Mesothelial cell of epicardium (in vitro differentiated cells): Measurements from ENCODE around the gene SART1. TPM values are rescaled to one million over a fixed set of nuclear protein-coding genes. Genes with fewer than 3 reads are reported as not detected.
"Not testable (repeated sequence)": the region's sequence is repeated elsewhere in the genome, so short reads cannot be mapped to it uniquely, and the experiment has no call there.

Experiments
- DNase-seq, 2 experiments: peaks; one replicate each; pipeline ENCODE4 v3.0.0; 2021; ENCODE audit warnings: low spot score in 2 of 2; ENCODE audit not compliant: unreplicated experiment in 2 of 2
- H3K27ac Mint-ChIP-seq: 2 replicates; pipeline ENCODE4 v1.8.0; 2021; ENCODE audit warnings: mixed read lengths
- H3K27me3 Mint-ChIP-seq: 2 replicates; pipeline ENCODE4 v1.8.0; 2021; ENCODE audit warnings: low read depth, mixed read lengths
- H3K36me3 Mint-ChIP-seq: 2 replicates; pipeline ENCODE4 v1.8.0; 2021; ENCODE audit warnings: mixed read lengths
- H3K4me1 Mint-ChIP-seq: 2 replicates; pipeline ENCODE4 v1.8.0; 2021; ENCODE audit warnings: mixed read lengths
- H3K4me3 Mint-ChIP-seq: 2 replicates; pipeline ENCODE4 v1.8.0; 2021; ENCODE audit warnings: mild to moderate bottlenecking, moderate library complexity, mixed read lengths
- H3K9me3 Mint-ChIP-seq: 2 replicates; pipeline ENCODE4 v1.8.0; 2021; ENCODE audit warnings: mixed read lengths
- total RNA-seq: library from RNA; stranded (reverse); gene quantifications from 3 replicates; pipeline ENCODE4 v1.2.1, GENCODE V29; 2021
- TF ChIP-seq, protein P1 (sequence below): fragments of 200-600 bp; sonication (generic); IDR thresholded peaks from one replicate; pipeline ENCODE4 v1.5.0; 2021; ENCODE audit warnings: antibody characterized with exemption; ENCODE audit not compliant: unreplicated experiment

Gene SART1
- total RNA-seq, 1 donor from 2014 or later: 54.4 TPM

GRCh38 chr11:65945941-65946558, 15.5 kb upstream of the SART1 start:
- no peaks in the 10 kb centered on the region for H3K4me1 Mint-ChIP-seq
- peaks cover 20% of the 10 kb centered on the region for H3K27me3 Mint-ChIP-seq
- H3K4me3 Mint-ChIP-seq: no peak overlapping the region
- no peaks in the 10 kb centered on the region for H3K9me3 Mint-ChIP-seq
- no peak overlapping the region for H3K27ac Mint-ChIP-seq
- DNase-seq: no peak
- no peaks in the 10 kb centered on the region for H3K36me3 Mint-ChIP-seq
- TF ChIP-seq, protein P1, sequence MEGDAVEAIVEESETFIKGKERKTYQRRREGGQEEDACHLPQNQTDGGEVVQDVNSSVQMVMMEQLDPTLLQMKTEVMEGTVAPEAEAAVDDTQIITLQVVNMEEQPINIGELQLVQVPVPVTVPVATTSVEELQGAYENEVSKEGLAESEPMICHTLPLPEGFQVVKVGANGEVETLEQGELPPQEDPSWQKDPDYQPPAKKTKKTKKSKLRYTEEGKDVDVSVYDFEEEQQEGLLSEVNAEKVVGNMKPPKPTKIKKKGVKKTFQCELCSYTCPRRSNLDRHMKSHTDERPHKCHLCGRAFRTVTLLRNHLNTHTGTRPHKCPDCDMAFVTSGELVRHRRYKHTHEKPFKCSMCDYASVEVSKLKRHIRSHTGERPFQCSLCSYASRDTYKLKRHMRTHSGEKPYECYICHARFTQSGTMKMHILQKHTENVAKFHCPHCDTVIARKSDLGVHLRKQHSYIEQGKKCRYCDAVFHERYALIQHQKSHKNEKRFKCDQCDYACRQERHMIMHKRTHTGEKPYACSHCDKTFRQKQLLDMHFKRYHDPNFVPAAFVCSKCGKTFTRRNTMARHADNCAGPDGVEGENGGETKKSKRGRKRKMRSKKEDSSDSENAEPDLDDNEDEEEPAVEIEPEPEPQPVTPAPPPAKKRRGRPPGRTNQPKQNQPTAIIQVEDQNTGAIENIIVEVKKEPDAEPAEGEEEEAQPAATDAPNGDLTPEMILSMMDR: no peak

DNA sequence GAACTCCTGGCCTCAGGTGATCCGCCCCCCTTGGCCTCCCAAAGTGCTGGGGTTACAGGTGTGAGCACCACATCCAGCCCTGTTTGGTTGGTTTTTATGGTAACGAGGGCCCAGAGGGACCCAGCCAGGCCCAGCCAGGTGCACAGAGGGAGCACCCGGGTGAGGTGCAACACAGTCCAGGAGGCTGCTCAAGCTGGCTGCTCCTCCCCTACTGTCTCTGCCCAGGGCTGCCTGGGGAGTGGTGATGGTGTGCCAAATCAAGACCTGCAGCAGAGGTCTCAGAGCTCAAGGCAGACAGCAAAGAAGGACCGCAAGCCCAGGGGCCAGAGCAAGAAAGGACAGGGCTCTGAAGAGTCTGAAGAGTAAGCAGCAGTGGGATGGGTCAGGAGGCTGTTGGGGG, 14.9 kb upstream of the SART1 start:
- no peak overlapping the region for H3K4me3 Mint-ChIP-seq
- TF ChIP-seq, protein P1: no peak

GRCh38 chr11:65947133-65947532, 14.4 kb upstream of the SART1 start:
- Mint-ChIP-seq H3K9me3 (no peaks in the 10 kb centered on the region), H3K4me1 (peaks cover 1% of the 10 kb centered on the region), H3K27ac (no peak overlapping the region), H3K4me3 (no peak overlapping the region), H3K27me3 (peaks cover 16% of the 10 kb centered on the region), H3K36me3 (no peaks in the 10 kb centered on the region)
- TF ChIP-seq, protein P1: no peak
- no peak for DNase-seq

More for the DNA sequence above, 14.9 kb upstream of the SART1 start:
- H3K27ac Mint-ChIP-seq: no peak overlapping the region
- no peaks in the 10 kb centered on the region for H3K9me3 Mint-ChIP-seq
- H3K27me3 Mint-ChIP-seq: peaks cover 16% of the 10 kb centered on the region
- H3K36me3 Mint-ChIP-seq: no peaks in the 10 kb centered on the region
- no peaks in the 10 kb centered on the region for H3K4me1 Mint-ChIP-seq
- DNase-seq: no peak

- no peak overlapping the region for H3K27ac Mint-ChIP-seq
- H3K36me3 Mint-ChIP-seq: no peaks in the 10 kb centered on the region
- H3K4me3 Mint-ChIP-seq: no peak overlapping the region
- H3K4me1 Mint-ChIP-seq: peaks cover 2% of the 10 kb centered on the region
- H3K9me3 Mint-ChIP-seq: no peaks in the 10 kb centered on the region
- TF ChIP-seq, protein P1: no peak
- H3K27me3 Mint-ChIP-seq: peaks cover 12% of the 10 kb centered on the region
- no peak for DNase-seq
These were observed 13.9 kb upstream of the SART1 start for GRCh38 chr11:65947603-65948125.

DNA sequence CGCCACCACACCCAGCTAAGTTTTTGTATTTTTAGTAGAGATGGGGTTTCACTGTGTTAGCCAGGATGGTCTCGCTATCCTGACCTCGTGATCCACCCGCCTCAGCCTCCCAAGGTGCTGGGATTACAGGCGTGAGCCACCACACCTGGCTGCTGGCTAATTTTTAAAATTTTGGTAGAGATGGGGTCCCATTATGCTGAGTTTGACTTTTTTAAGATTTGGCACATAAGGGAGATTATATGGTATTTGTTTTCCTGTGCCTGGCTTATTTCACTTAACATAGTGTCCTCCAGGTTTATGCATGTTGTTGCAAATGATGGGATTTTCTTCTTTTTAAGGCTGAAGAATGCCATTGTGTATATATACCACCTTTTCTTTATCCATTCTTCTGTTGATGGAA, 10.8 kb upstream of the SART1 start:
- peaks cover 12% of the 10 kb centered on the region for H3K27me3 Mint-ChIP-seq
- not testable (repeated sequence) for H3K4me1 Mint-ChIP-seq, H3K27ac Mint-ChIP-seq, H3K9me3 Mint-ChIP-seq, DNase-seq, H3K36me3 Mint-ChIP-seq, H3K4me3 Mint-ChIP-seq

GRCh38 chr11:65951641-65952040, 9.9 kb upstream of the SART1 start:
- H3K27ac Mint-ChIP-seq, H3K4me1 Mint-ChIP-seq, H3K9me3 Mint-ChIP-seq, H3K4me3 Mint-ChIP-seq, DNase-seq, H3K36me3 Mint-ChIP-seq: not testable (repeated sequence)
- peaks cover 12% of the 10 kb centered on the region for H3K27me3 Mint-ChIP-seq

DNA sequence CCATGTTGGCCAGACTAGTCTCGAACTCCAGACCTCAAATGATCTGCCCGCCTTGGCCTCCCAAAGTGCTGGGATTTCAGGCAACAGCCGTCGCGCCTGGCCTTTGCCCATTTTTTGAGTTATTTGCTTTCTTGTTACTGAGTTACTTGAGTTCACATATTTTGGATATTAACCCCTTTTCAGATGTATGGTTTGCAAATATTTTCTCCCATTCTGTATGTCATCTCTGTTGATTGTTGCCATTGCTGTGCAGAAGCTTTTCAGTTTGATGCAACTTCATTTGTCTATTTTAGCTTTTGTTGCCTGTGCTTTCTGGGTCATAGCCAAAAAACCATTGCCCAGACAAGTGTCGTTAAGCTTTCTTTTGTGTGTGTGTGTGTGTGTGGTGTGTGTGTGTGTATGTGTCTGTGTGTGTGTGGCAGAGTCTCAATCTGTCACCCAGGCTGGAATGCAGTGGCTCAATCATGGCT, 9.4 kb upstream of the SART1 start:
- Mint-ChIP-seq H3K27ac (no peak overlapping the region), H3K4me1 (peaks cover 2% of the 10 kb centered on the region), H3K27me3 (peaks cover 12% of the 10 kb centered on the region), H3K4me3 (no peak overlapping the region), H3K36me3 (no peaks in the 10 kb centered on the region), H3K9me3 (no peaks in the 10 kb centered on the region)
- DNase-seq: no peak
- TF ChIP-seq, protein P1: no peak
